22Rv1 (cell line): ENCODE results near the gene SUGP2.

Experiments
- CTCF ChIP-seq: fragments of 450-650 bp; IDR thresholded peaks from 2 replicates; pipeline ENCODE4 v1.5.1; 2017; ENCODE audit warnings: mild to moderate bottlenecking
- ZFX ChIP-seq: fragments of 450-650 bp; IDR thresholded peaks from 2 replicates; pipeline ENCODE4 v1.6.1; 2017; ENCODE audit warnings: antibody characterized with exemption, borderline replicate concordance

DNA sequence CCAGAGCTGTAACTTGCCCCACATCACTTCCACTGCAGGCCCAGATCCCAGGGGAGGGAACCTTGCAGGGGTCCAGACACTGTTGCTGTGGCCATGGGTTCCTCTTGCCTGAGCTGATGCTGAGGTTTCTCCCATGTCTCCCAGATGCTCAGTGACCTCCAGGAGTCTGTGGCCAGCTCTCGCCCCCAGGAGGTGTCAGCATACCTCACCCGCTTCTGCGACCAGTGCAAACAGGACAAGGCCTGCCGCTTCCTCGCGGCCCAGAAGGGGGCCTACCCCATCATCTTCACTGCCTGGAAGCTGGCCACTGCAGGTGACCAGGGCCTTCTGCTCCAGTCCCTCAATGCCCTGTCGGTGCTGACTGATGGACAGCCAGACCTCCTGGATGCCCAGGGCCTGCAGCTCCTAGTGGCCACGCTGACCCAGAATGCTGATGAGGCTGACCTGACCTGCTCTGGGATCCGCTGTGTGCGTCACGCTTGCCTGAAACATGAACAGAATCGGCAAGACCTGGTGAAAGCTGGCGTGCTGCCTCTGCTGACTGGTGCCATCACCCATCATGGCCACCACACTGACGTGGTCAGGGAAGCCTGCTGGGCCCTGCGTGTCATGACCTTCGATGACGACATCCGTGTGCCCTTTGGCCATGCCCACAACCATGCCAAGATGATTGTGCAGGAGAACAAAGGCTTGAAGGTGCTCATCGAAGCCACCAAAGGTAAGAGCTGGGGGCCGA lies 18.3 kb upstream of the SUGP2 start:
- TF ChIP-seq ZFX (no peak), CTCF (no peak)
